NCI-H1436 (cell line): ENCODE results near the gene ATP2B2.

Experiments
- DNase-seq: peaks from one replicate; lab custom pipeline; 2025; lab: John Stamatoyannopoulos, UW

Gene ATP2B2

GRCh38 chr3:10529809-10530208 is 24.4 kb upstream of the ATP2B2 start:
- DNase-seq = no peak

- no peak for DNase-seq
These were observed 22.7 kb upstream of the ATP2B2 start for GRCh38 chr3:10528046-10528445.

- no peak for DNase-seq
These were observed 22.1 kb upstream of the ATP2B2 start for GRCh38 chr3:10527295-10528001.

GRCh38 chr3:10526366-10526765 is 21.0 kb upstream of the ATP2B2 start:
- DNase-seq = no peak

GRCh38 chr3:10524799-10525301 is 19.5 kb upstream of the ATP2B2 start:
- no peak for DNase-seq

GRCh38 chr3:10524270-10524669 is 18.9 kb upstream of the ATP2B2 start:
- no peak for DNase-seq

- DNase-seq = no peak
These were observed 18.2 kb upstream of the ATP2B2 start for GRCh38 chr3:10523561-10523960.

GRCh38 chr3:10522646-10523303 is 17.4 kb upstream of the ATP2B2 start:
- no peak for DNase-seq

GRCh38 chr3:10521772-10522441 is 16.5 kb upstream of the ATP2B2 start:
- no peak for DNase-seq

- no peak for DNase-seq
These were observed 14.7 kb upstream of the ATP2B2 start for GRCh38 chr3:10520072-10520471.

GRCh38 chr3:10519236-10519635 is 13.8 kb upstream of the ATP2B2 start:
- no peak for DNase-seq

GRCh38 chr3:10518506-10519150 is 13.2 kb upstream of the ATP2B2 start:
- DNase-seq = no peak

- DNase-seq = no peak
These were observed 12.2 kb upstream of the ATP2B2 start for GRCh38 chr3:10517627-10518026.

- no peak for DNase-seq
These were observed 11.4 kb upstream of the ATP2B2 start for GRCh38 chr3:10516544-10517452.

- DNase-seq = no peak
These were observed 10.6 kb upstream of the ATP2B2 start for GRCh38 chr3:10515884-10516495.

GRCh38 chr3:10515396-10515795 is 10.0 kb upstream of the ATP2B2 start:
- no peak for DNase-seq

- no peak for DNase-seq
These were observed 9.2 kb upstream of the ATP2B2 start for GRCh38 chr3:10514407-10515069.

- DNase-seq = no peak
These were observed 7.9 kb upstream of the ATP2B2 start for GRCh38 chr3:10513306-10513705.

GRCh38 chr3:10512687-10513086 is 7.3 kb upstream of the ATP2B2 start:
- DNase-seq = no peak

GRCh38 chr3:10511809-10512494 is 6.6 kb upstream of the ATP2B2 start:
- DNase-seq = no peak
